Nucleus accumbens (tissue), 56 donors: ENCODE data around the gene MMD2.
A peak's percentile ranks its signal among the peaks of the same experiment; 100 is the strongest.

ENCODE experiments used
- DNase-seq, 56 donors: peaks; one replicate each; lab custom pipeline; 2025; lab: John Stamatoyannopoulos, UW

The MMD2 gene

DNA sequence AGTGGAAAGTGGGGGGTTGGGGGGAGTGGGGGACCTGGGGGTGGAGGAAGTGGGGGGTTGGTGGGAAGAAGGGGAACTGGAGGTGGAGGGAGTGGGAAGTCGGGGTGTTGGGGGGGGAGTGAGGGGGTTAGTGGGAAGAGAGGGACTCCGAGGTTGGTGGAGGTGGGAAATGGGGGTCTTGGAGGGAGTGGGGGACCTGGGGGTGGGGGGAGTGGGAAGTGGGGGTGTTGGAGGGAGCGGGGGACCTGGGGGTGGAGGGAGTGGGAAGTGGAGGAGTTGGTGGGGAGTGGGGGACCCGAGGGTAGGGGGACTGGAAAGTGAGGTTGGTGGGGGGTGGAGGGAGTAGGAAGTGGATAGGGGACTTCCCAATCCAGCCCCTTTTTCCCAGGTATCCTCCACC is 906 bp upstream of the MMD2 start:
- DNase-seq, result no peak

DNA sequence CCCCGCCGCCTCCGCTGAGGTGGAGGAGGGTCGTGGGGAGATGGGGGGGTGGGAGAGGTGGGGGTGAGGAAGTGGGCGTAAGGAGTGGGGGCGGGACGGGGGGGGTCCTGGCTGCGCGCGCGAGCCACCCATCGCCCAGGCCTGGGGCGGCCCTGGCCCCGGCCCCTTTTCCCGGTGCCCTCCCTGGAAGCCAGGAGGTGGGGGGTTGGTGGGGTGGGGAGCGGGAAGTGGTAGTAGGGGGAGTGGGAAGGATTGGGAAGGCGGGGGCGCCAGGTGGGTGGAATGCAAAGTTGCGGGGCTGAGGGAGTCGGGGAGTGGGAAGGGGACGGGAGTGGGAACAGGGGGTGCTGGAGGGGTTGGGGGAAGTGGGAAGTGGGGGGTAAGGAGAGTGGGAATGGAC is 319 bp upstream of the MMD2 start:
- DNase-seq, result peak in 1 of 56 donors; percentile 62

DNA sequence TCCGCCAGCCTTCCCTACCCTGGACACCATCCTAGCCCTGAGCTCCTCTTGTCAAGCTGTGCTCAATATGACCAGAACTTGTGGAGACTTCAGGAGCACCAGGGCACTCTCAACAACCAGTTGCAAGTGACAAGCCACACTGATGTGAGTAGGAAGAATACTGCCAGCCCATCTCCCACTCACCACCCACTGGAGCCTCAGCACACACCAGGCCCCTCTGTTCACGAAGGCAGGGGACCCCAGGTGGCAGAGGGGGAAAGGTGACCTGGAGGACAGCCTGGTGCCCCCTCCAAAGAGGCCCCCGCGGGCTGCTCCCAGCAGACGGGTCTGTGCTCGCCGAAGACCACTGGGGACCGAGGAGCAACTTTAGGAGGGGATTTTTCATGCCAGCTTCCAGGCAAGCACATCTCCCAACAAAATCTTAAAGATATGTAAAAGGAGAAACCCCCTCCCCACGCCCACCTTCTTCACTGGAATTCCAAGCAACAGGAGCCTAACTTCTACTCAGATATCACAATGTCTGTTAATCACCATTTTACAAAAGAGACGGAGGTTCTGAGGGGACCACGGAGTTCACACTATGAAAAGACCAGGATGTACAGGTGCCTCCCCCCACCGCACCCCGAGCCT is 1.0 kb downstream of the MMD2 start:
- DNase-seq, result peak in 8 of 56 donors; percentile 9 to 43 (median 24)

DNA sequence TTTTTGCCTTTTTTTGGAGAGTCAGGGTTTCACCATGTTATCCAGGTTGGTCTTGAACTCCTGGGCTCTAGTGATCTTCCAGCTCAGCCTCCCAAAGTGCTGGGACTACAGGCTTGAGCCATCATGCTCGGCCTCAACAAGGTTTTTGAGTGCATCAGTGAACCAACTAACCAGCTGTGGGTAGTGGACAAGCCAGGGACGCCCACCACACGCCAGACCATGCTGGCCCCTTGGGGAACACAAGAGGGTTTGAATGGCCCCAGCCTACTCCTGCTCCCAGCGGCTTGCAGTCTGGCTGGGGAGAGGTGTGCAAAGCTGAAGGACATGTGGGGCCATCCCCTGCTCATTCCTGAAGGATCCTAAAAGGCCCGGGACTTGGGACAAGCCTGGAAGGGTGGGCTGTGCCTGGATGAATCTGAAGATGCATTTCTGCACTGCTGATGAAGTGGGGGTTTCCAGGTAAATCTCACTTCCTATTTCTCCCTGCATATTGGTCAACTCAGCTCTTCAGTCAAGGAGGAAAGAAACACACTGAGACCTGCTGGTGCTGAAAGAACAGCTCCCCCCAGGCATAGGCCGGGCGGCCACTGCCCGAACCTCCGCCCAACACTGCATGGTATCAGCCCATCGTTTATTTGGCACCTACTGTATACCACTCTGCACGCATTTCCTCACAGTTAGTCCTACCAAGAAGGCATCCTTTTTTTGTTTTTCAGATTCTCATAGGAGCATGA is 6.9 kb downstream of the MMD2 start:
- DNase-seq, result no peak

DNA sequence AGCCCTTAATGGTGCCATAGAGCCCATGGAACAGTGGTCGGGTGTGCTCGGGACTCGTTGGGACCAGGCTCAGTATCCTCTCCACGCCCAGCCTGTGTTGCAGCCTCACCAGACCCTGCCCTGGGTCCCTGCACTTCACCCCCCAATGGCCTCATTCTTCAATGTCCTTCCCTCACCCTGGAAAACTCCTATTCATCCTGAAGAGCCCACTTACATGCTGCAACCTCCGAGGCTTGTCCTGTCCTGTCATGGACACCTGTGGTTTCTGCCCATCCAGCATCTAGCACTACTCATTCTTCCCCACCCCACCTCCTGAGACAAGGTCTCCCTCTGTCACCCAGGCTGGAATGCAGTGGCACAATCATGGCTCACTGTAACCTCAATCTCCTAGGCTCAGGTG is 7.7 kb downstream of the MMD2 start:
- DNase-seq, result no peak

DNA sequence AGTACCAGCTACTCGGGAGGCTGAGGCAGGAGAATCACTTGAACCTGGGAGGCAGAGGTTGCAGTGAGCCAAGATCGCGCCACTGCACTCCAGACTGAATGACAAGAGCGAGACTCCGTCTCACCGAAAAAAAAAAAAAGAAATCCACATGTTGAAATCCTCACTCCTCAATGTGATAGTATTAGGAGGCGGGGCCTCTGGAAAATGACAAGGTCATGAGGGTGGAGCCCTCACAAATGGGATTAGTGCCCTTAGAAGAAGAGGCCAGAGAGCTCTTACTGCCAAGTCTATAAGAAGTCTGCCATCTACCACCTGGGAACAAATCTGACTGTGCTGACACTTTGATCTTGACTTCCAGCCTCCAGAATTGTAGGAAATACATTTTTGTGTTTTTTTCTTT is 10.6 kb downstream of the MMD2 start:
- DNase-seq, result no peak

DNA sequence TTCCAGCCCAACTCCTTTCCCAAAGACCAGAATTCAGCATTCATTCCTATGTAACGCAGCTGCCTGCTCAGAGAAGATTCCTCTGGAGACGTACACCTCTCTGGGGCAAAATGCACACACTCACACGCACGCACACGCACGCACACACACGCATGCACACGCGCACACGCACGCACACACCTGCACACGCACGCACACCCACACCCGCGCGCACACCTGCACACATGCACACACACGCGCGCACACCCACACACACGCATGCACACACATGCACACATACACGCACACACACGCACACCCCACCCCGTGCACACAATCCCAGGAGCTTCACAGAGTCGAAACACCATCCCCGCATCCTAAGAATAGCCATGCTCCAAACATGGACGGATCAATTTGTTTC is 13.0 kb downstream of the MMD2 start:
- no peak for DNase-seq

DNA sequence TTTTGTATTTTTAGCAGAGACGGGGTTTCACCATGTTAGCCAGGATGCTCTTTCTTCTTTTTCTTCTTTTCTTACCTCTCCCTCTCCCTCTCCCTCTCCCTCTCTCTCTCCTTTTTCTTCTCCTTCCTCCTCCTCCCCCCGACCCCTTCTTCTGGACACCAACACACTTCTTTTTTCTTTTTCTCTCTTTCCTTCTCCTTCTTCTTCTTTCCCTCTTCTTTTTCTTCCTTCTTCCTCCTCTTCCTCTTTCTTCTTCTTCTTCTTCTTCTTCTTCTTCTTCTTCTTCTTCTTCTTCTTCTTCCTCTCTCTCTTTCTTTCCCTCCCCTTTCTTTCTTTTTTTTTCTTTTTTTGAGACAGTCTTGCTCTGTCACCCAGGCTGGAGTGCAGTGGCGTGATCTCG is 14.0 kb downstream of the MMD2 start:
- no peak for DNase-seq

DNA sequence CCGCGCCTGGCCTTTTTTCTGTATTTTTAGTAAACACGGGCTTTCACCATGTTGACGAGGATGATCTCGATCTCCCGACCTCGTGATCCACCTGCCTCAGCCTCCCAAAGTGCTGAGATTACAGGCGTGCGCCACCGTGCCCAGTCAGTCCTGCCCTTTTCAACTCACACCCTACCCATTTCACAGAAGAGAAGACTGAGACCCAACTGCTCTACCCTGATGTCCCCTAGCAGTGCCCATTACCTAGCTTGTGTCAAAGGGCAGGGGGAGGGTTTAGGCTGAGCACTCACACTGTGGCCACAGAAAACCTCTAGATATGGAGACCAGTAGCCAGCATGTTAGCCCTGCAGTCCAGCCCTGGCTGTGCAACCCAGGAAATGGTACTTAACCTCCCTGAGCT is 15.7 kb downstream of the MMD2 start:
- no peak for DNase-seq

DNA sequence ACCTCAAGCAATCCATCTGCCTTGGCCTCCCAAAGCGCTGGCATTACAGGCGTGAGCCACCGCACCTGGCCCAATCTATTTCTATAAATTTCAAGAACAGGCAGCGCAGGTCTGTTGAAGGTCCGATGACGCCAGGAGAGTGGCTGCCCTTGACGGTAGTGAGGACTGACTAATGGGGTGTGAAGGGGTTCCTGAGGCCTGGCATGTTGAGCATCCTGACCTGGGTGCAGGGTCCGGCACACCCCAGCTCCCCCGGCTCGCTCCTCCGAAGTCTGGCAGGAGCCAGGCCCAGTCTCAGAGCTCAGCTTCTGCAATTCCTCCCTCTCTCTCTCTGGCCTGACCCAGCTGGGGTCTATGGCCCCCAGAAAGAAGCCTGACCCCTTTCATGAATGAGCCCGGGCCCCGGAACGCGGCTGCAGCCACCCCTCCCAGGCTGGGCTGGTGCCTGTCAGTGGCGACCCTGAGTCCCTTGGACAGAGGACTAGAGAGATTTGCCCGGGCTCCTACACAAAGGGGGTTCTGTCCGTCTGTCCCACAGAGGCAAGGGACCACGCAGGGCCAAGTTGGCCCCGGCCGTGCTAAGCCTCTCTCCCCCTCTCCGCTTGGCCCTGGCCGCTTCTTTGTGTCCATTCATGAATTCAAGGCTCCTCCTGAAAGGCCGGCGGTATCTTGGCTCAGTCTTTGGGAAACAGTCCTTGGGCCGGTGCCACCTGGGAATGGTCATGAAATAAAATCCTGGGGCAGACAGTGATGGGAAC is 18.8 kb downstream of the MMD2 start:
- peak in 52 of 56 donors; percentile 34 to 93 (median 74) for DNase-seq

DNA sequence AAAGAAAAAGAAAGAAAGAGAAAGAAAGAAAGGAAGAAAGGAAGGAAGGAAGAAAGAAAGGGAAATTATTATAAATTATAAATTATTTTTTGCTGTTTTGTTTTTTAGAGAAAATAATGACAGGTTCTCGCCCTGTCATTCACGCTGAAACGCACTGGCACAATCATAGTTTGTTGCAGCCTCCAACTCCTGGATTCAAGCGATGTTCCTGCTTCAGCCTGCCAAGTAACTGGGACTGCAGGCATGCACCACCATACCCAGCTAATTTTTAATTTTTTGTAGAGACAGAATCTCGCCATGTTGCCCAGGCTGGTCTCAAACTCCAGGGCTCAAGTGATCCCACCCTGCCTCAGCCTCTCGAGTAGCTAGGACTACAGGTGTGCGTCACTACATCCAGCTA is 21.6 kb downstream of the MMD2 start:
- DNase-seq, result peak in 7 of 56 donors; percentile 6 to 38 (median 29)

DNA sequence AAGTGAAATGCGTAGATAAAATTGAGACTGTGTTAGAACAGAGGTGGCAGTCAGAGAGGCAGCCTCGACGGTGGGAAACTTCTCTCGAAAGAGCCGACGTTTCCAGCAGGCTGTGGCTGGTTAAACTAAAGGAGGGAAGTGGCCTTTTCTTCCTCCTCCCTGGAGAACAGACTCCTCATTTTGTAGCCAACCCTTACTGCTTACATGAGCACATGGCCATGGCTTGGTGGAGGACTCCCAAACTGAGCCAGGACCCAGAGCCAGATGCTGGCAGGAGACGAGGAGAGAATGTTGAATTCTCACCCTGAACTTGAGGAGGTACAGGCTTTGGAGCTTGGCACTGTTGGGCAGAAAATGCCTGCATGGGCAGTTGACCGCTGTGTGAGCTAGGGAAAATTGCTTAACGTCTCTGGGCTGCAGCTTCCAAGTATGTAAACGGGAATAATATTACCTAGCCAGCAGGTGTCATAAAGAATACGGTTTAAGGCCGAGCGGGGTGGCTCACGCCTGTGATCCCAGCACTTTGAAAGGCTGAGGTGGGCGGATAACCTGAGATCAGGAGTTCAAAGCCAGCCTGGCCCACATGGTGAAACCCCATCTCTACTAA is 24.5 kb downstream of the MMD2 start:
- DNase-seq, result peak in 25 of 56 donors; percentile 4 to 66 (median 22)

DNA sequence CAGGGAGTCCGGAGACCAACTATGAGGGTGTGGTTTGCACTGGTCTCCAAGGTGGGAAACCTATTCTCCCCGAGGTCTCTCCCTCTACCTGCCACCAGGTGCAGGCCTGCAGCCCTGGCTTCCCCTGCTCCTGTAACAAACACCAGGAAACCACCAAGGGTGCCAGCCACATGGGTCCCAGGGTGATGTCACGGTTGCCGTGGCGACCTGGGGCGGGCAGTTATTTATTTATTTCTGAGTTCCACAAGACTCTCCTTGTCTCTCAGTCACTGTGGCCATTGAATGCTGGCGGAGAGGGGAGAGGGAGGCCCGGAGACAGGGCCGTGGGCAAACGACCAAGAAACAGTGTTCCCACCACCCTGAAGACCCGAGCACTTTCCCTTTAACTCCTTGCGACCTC is 27.0 kb downstream of the MMD2 start:
- peak; percentile 21 to 94 (median 80) for DNase-seq

DNA sequence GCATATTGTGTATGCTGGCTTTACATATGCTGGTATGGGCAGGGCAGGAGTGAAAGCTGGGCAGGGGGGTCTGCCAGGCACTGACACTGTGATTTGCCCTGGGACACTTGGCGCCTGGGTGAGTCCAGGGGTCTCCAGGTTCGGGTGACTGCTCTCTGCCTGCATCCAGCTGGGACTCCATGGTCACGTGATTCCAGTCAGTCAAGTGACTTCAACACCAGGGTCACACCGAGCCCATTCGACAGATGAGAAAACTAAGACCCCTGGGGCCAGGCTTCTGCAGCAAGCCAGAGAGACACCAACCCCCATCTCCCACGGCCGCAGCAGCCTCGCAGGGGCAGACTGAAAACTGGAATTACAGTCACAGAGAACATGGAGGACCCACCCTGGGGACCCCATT is 30.0 kb downstream of the MMD2 start:
- no peak for DNase-seq

DNA sequence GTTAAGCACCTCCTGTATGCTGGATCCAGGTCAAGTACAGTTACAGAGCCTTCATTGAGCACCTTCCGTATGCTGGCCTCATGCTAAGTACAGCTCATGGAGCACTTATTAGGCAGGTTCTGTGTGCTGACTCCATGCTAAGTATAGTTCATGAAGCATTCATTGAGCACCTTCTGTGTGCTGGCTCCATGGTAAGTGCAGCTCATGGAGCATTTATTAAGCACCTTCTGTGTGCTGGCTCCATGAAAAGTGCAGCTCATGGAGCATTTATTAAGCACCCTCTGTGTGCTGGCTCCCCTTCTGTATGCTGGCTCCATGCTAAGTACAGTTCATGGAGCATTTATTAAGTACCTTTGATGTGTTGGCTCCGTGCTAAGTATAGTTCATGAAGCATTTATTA is 30.5 kb downstream of the MMD2 start:
- DNase-seq, result no peak

DNA sequence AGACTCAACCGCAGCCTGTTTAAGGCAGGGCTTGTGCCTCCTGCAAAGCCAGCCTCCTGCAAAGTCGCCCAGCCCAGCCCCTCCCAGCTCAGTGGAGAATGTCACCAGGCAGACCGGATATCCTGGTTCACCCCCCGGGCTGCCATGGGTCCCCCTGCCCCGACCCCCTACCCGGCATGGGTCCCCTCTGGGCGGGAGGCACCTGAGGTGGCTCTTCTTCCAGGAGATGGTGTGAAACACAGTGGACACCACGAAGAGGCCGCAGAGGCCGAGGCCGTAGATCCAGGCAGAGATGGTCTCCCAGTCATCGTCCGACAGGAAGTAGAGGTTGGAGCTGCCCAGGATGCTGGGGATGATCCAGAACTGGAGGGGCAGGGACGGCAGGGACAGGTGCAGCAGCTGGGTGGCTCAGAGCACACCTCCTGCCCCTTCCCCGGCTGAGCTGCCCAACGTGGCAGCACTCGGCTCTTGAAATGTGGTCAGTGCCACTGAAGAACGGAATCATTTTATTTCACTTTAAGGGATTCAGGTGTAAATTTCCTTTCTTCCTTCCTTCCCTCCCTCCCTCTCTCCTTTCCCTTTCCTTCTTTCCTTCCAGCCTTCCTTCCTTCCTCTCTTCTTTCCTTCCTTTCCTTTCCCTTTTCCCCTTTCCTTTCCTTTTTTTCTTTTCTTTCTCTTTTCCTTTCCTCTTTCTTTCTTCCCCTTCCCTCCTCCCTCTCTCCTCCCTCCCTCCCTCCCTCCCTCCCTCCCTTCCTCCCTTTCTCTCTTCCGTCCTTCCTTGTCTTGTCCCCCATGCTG is 38.8 kb downstream of the MMD2 start:
- DNase-seq, result no peak

DNA sequence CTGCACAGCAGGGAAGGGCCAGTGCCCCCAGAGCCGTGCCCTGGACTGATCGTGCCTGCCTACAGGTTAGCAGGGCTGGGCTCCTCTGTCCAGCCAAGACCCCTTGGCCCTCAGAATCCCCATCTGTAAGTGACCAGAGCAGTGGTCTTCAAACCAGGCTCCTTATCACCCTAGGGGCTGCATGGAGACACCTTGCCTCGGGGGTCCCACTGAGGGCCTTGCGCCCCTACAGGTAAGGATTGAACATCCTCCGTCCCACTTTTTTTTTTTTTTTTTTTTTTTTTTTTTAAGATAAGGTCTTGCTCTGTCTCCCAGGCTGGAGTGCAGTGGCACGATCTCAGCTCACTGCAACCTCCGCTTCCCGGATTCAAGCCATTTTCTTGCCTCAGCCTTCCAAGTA is 42.9 kb downstream of the MMD2 start:
- DNase-seq, result no peak

DNA sequence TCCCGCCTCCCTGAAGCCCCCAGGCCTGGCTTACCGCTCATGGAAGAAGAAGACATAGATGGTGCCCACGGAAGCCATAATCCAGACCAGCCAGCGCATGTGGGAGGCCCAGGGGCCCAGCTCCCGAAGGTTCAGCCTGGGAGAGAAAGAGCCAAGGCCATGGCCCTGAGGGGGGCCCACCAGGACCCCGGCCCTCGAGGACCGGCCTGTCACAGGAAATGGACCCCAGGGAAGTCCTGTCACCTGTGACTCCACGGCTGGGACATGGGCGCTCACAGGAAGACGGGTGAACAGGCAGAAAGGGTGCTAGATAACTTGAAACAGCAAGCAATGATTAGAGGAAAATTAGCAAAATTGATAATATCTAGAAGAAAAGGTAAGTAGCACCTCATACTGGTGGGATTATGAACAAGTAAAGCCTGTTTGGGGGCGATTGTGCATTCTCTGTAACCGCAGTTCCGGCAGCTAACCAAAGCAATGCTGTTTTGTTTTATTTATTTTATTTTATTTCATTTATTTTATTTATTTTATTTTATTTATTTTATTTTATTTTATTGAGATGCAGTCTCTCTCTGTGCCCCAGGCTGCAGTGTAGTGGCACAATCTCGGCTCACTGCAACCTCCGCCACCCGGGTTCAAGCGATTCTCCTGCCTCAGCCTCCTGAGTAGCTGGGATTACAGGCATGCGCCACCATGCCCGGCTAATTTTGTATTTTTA is 47.7 kb downstream of the MMD2 start:
- DNase-seq, result no peak

DNA sequence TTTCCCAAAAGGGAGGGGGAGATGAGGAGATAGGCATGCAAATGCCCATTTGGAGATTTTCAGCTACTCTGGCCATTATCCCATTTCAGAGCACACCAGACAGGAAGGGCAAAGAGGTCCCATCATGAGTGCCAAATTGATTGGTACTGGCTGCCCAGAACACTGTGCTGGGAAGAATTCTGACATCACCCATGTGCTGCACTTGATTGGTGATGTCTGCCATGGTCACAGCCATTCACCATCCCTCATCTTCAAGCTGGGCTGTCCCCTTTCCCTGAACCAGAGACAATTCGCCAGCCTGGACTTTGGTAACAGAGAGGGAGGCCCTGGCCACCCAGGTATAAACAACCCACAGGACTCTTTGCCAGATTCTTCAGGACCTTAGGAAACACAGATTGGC is 52.3 kb downstream of the MMD2 start:
- no peak for DNase-seq

DNA sequence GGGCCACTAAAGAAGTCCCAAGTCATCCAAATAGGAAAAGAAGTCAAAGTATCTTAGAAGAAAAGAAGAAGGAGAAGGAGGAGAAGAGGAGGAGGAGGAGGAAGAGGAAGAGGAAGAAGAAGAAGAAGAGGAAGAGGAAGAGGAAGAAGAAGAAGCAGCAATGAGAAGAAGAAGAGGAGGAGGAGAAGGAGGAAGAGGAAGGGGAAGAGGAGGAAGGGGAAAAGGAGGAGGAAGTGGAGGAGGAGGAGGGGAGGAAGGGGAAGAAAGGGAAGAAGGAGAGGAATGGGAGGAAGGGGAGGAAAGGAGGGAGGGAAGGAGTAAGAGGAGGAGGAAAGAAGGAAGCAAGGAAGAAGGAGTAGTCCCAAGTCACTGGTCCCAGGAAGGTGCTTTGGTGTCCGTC is 53.8 kb downstream of the MMD2 start:
- DNase-seq, result no peak
